Measurements from ENCODE around the gene COL26A1. TPM values are rescaled to one million over a fixed set of nuclear protein-coding genes. Genes with fewer than 3 reads are reported as not detected.

The COL26A1 gene
- total RNA-seq, 2 experiments from 2014 or later, result not detected

DNA sequence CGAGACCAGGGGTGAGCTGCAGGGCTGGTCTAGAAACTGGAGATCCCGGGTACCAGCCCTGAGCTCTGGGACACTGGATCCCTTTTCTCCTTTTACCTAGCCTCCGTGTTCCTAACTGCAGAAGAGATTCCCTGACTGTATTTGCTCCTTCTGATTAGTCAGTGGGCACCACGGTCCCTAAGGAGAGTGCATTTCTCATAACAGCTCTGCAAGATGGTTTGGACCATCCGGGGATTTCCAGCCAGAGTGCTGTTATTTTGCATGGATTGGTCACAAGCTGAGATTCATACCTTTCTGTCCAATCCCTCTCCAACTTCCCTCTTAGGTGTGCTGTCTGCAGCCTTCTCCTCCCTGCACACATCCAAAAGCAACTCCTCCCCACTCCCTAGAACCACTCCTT lies 143.9 kb downstream of the COL26A1 start:
- POLR2A ChIA-PET, result no interaction called here
- no peaks in the 10 kb centered on the region for H3K9me3 ChIP-seq (ENCODE audit: control insufficient read depth in 1 of 2, insufficient read depth in 1 of 2, low read length in 2 of 2)
- CTCF ChIA-PET, result no interaction called here
- Mint-ChIP-seq H3K27me3 (peaks cover 10% of the 10 kb centered on the region), H3K36me3 (ENCODE audit: low read depth) (no peaks in the 10 kb centered on the region), H3K4me1 (ENCODE audit: low read depth) (peaks cover 4% of the 10 kb centered on the region), H3K4me3 (no peak overlapping the region), H3K27ac (no peak overlapping the region), H3K9me3 (no peaks in the 10 kb centered on the region)
- ATAC-seq (ENCODE audit: poor library complexity) (no peak), DNase-seq (no peak)
- TF ChIP-seq, protein P1, sequence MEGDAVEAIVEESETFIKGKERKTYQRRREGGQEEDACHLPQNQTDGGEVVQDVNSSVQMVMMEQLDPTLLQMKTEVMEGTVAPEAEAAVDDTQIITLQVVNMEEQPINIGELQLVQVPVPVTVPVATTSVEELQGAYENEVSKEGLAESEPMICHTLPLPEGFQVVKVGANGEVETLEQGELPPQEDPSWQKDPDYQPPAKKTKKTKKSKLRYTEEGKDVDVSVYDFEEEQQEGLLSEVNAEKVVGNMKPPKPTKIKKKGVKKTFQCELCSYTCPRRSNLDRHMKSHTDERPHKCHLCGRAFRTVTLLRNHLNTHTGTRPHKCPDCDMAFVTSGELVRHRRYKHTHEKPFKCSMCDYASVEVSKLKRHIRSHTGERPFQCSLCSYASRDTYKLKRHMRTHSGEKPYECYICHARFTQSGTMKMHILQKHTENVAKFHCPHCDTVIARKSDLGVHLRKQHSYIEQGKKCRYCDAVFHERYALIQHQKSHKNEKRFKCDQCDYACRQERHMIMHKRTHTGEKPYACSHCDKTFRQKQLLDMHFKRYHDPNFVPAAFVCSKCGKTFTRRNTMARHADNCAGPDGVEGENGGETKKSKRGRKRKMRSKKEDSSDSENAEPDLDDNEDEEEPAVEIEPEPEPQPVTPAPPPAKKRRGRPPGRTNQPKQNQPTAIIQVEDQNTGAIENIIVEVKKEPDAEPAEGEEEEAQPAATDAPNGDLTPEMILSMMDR (IDR thresholded peaks at IDR 0.05), result no peak
- no peak overlapping the region for H3K4me3 ChIP-seq (ENCODE audit: low read length)
- peaks cover 0 to 3% of the 10 kb centered on the region in 2 experiments for H3K27me3 ChIP-seq (ENCODE audit: control insufficient read depth in 1 of 2, insufficient read depth in 2 of 2, low read length in 2 of 2)
- intact Hi-C loops (cut with DNase I, micrococcal nuclease), result loop anchor here (2.0 to 5.0 kb wide), 3 partner anchors 94 to 144 kb away; partner anchors contain the start of gene COL26A1 (in 2 of the 2)
- no peak overlapping the region for H3K27ac ChIP-seq (ENCODE audit: low read depth in 1 of 2, low read length in 2 of 2)
- peaks cover 4% of the 10 kb centered on the region for H3K4me1 ChIP-seq (ENCODE audit: insufficient read depth, low read length)
- no peaks in the 10 kb centered on the region for H3K36me3 ChIP-seq (ENCODE audit: insufficient read depth, low read length)

DNA sequence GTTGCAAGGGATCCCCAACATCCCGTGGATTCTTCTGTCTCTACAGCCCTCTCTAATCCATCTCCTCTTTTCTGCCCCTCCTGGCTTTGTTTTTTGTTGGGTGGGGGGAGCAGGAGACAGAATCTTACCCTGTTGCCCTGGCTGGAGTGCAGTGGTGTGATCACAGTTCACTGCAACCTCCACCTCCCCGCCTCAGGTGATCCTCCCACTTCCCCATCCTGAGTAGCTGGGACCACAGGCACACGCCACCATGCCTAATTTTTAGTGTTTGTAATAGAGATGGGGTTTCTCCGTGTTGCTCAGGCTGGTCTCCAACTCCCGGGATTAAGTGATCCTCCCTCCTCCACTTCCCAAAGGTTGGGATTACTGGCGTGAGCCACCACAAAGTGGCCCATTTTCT lies 144.7 kb downstream of the COL26A1 start:
- Histone ChIP-seq H3K4me1 (ENCODE audit: insufficient read depth, low read length) (peaks cover 4% of the 10 kb centered on the region), H3K27ac (ENCODE audit: low read depth in 1 of 2, low read length in 2 of 2) (no peak overlapping the region), H3K9me3 (ENCODE audit: control insufficient read depth in 1 of 2, insufficient read depth in 1 of 2, low read length in 2 of 2) (no peaks in the 10 kb centered on the region), H3K4me3 (ENCODE audit: low read length) (no peak overlapping the region), H3K36me3 (ENCODE audit: insufficient read depth, low read length) (no peaks in the 10 kb centered on the region), H3K27me3 (ENCODE audit: control insufficient read depth in 1 of 2, insufficient read depth in 2 of 2, low read length in 2 of 2) (peaks cover 0 to 3% of the 10 kb centered on the region in 2 experiments)
- H3K4me3 Mint-ChIP-seq, result no peak overlapping the region
- intact Hi-C loops (cut with DNase I, micrococcal nuclease), result loop anchor here (2.0 to 5.0 kb wide), 3 partner anchors 95 to 145 kb away; partner anchors contain the start of gene COL26A1 (in 2 of the 2)
- H3K36me3 Mint-ChIP-seq (ENCODE audit: low read depth), result no peaks in the 10 kb centered on the region
- ATAC-seq (ENCODE audit: poor library complexity) (no peak), DNase-seq (no peak)
- H3K27ac Mint-ChIP-seq, result no peak overlapping the region
- peaks cover 10% of the 10 kb centered on the region for H3K27me3 Mint-ChIP-seq
- POLR2A ChIA-PET, result no interaction called here
- TF ChIP-seq, protein P1 (IDR thresholded peaks at IDR 0.05), result no peak
- CTCF ChIA-PET, result no interaction called here
- H3K4me1 Mint-ChIP-seq (ENCODE audit: low read depth), result peaks cover 4% of the 10 kb centered on the region
- no peaks in the 10 kb centered on the region for H3K9me3 Mint-ChIP-seq

DNA sequence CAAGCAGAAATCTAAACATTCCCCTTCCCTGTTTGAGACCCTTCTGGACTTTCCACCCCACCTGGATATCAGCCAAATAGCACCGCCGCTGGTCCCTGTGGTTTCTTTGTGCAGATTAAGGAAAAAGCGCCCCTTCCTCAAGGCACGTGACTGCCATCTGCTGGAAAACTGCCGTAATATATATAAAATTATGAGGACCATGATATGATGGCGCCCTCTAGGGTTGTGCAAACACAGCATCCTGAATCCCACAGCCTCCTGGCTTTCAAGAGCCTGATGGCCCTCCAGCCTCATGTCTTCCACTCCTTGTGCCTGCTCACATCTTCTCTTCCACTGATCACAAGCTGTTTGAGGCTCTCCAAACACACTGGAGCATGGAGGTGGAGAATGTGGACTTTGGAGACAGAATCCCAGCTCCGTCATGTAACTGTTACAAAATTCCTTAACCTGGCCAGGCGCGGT lies 145.1 kb downstream of the COL26A1 start:
- peak in 7 of 14 experiments; percentile 1 to 56 (median 30) for DNase-seq
- Histone ChIP-seq H3K27ac (ENCODE audit: low read depth in 1 of 2, low read length in 2 of 2) (no peak overlapping the region), H3K27me3 (ENCODE audit: control insufficient read depth in 1 of 2, insufficient read depth in 2 of 2, low read length in 2 of 2) (peaks cover 0 to 3% of the 10 kb centered on the region in 2 experiments), H3K4me3 (ENCODE audit: low read length) (no peak overlapping the region), H3K4me1 (ENCODE audit: insufficient read depth, low read length) (peaks cover 4% of the 10 kb centered on the region), H3K9me3 (ENCODE audit: control insufficient read depth in 1 of 2, insufficient read depth in 1 of 2, low read length in 2 of 2) (no peaks in the 10 kb centered on the region), H3K36me3 (ENCODE audit: insufficient read depth, low read length) (no peaks in the 10 kb centered on the region)
- TF ChIP-seq, protein P1 (IDR thresholded peaks at IDR 0.05), result peak; percentile 59
- Mint-ChIP-seq H3K4me1 (ENCODE audit: low read depth) (peaks cover 4% of the 10 kb centered on the region), H3K27ac (no peak overlapping the region), H3K36me3 (ENCODE audit: low read depth) (no peaks in the 10 kb centered on the region), H3K4me3 (no peak overlapping the region), H3K27me3 (peaks cover 10% of the 10 kb centered on the region), H3K9me3 (no peaks in the 10 kb centered on the region)
- POLR2A ChIA-PET, result no interaction called here
- CTCF ChIA-PET, result no interaction called here
- no peak for ATAC-seq (ENCODE audit: poor library complexity)
- intact Hi-C loops (cut with DNase I, micrococcal nuclease), result loop anchor here (2.0 to 5.0 kb wide), 3 partner anchors 96 to 146 kb away; partner anchors contain the start of gene COL26A1 (in 2 of the 2)
